Heart left ventricle (tissue), 13 donors: Measurements from ENCODE around the gene CCDC172.

Experiments used
- POLR2A ChIP-seq, 2 donors: fragments of 450-650 bp; IDR thresholded peaks; one replicate each; pipeline ENCODE4 v1.6.1; 2017; ENCODE audit warnings: antibody characterized with exemption in 2 of 2, mild to moderate bottlenecking in 2 of 2, moderate library complexity in 2 of 2
- TF ChIP-seq, protein P1 (sequence below), 12 donors: fragments of 200-600 bp; sonication (generic) in 4 of 12; IDR thresholded peaks; one replicate each; pipeline versions ENCODE4 v1.5.0 to v1.8.0; 2018 to 2022; ENCODE audit warnings: antibody characterized with exemption in 12 of 12, mild to moderate bottlenecking in 5 of 12
- donor health status: ischemic (EF 13 %, LVEDD 7.1; RV severe dilation, severe dysfunction).
- donor health status: DM: no; HTN: yes; CAD: no.
- donor health status: DM: no; HTN: no; CAD: no.
- donor health status: ischemic (EF 25% LVEDD 6.9; RV normal size, moderate dysfunction).
- donor health status: ischemic (EF 25% LVEDD 5.7; RV mildly dilated, moderate dysfunction).
- donor health status: ischemic (EF 35%, LVEDD 5.7; RV mildly dilated, moderate dysfunction).
- donor health status: nonischemic (EF 11% LVEDD 7.7; RV severe dilation, severe dysfunction).
- donor health status: DM: yes; HTN: yes; CAD: no.
- donor health status: PGD.
- donor health status: ischemic (EF 29% LVEDD 5.4; RV normal size, mild dysfunction).
- donor health status: nonischemic (EF 23%, LVEDD 6.1; RV moderate dilation, normal function).

DNA sequence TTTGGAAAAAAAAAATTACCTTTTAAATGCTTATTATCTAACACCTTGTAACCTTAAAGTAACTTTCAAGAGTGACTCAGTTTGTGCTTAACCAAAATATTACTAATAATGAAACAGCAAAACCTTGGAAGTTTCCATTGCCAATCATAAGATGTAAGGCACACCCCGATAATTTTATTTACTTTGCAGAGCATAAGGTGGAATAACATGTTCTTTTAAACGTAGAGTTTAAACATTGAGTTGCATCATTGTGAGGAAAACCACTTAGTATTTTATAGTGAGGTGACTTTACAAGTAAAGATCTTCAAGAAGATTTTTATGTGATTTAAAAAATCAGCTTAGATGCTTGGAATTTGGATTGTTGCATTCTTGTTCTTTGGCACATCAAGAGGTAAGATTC, 103.4 kb downstream of the CCDC172 start, which contains the start of gene PNLIPRP3:
- TF ChIP-seq, protein P1, sequence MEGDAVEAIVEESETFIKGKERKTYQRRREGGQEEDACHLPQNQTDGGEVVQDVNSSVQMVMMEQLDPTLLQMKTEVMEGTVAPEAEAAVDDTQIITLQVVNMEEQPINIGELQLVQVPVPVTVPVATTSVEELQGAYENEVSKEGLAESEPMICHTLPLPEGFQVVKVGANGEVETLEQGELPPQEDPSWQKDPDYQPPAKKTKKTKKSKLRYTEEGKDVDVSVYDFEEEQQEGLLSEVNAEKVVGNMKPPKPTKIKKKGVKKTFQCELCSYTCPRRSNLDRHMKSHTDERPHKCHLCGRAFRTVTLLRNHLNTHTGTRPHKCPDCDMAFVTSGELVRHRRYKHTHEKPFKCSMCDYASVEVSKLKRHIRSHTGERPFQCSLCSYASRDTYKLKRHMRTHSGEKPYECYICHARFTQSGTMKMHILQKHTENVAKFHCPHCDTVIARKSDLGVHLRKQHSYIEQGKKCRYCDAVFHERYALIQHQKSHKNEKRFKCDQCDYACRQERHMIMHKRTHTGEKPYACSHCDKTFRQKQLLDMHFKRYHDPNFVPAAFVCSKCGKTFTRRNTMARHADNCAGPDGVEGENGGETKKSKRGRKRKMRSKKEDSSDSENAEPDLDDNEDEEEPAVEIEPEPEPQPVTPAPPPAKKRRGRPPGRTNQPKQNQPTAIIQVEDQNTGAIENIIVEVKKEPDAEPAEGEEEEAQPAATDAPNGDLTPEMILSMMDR (IDR thresholded peaks at IDR 0.05) = no peak
- no peak for TF ChIP-seq POLR2A (IDR thresholded peaks at IDR 0.05)
